ENCODE results near the gene UBASH3A. TPM values are rescaled to one million over a fixed set of nuclear protein-coding genes. Genes with fewer than 3 reads are reported as not detected.

UBASH3A gene
- total and polyA plus RNA-seq, 7 donors = 0.06 to 0.21 TPM; not detected in 5

DNA sequence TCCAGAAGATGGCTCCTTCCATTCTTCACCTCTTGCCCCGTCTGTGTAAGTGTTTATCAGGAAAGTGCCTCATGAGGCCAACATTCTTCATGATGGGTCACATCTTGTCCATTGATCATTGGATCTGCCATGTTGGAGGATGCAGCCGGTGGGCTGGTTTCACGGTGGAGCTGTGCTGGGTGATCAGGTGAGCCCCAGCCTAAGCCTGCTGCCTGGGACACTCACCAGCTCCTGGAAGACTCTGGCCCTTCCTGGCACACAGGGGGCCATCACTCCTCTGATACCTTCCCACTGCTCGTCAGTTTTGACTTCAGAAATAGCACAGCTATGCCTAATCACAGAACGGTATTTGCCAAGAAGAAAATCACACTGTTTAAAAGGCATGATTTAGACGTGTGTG is 38.3 kb downstream of the UBASH3A start:
- H3K27me3 ChIP-seq (ENCODE audit: insufficient read depth in 3 of 3, low read length in 2 of 3) = peaks cover 0 to 24% (median under 1%) of the 10 kb centered on the region in 3 donors
- no peak overlapping the region for H3K27ac ChIP-seq
- no peaks in the 10 kb centered on the region for H3K9me3 ChIP-seq
- intact Hi-C loops (cut with DNase I) = loop anchor here in 1 of 2 donors (10.0 kb wide), 1 partner anchor 297 kb away; no protein-coding TSS in a partner anchor
- H3K4me1 ChIP-seq = no peaks in the 10 kb centered on the region
- H3K36me3 ChIP-seq (ENCODE audit: insufficient read depth in 1 of 2, low read depth in 1 of 2) = no peaks in the 10 kb centered on the region
- ATAC-seq (no peak), DNase-seq (no peak)
- no peak overlapping the region for H3K4me3 ChIP-seq
- TF ChIP-seq, protein P1, sequence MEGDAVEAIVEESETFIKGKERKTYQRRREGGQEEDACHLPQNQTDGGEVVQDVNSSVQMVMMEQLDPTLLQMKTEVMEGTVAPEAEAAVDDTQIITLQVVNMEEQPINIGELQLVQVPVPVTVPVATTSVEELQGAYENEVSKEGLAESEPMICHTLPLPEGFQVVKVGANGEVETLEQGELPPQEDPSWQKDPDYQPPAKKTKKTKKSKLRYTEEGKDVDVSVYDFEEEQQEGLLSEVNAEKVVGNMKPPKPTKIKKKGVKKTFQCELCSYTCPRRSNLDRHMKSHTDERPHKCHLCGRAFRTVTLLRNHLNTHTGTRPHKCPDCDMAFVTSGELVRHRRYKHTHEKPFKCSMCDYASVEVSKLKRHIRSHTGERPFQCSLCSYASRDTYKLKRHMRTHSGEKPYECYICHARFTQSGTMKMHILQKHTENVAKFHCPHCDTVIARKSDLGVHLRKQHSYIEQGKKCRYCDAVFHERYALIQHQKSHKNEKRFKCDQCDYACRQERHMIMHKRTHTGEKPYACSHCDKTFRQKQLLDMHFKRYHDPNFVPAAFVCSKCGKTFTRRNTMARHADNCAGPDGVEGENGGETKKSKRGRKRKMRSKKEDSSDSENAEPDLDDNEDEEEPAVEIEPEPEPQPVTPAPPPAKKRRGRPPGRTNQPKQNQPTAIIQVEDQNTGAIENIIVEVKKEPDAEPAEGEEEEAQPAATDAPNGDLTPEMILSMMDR (IDR thresholded peaks at IDR 0.05) = no peak
- 70 to 81% (median 72%) methylated on average over 6 of the region's 6 CpGs for WGBS, 3 donors

DNA sequence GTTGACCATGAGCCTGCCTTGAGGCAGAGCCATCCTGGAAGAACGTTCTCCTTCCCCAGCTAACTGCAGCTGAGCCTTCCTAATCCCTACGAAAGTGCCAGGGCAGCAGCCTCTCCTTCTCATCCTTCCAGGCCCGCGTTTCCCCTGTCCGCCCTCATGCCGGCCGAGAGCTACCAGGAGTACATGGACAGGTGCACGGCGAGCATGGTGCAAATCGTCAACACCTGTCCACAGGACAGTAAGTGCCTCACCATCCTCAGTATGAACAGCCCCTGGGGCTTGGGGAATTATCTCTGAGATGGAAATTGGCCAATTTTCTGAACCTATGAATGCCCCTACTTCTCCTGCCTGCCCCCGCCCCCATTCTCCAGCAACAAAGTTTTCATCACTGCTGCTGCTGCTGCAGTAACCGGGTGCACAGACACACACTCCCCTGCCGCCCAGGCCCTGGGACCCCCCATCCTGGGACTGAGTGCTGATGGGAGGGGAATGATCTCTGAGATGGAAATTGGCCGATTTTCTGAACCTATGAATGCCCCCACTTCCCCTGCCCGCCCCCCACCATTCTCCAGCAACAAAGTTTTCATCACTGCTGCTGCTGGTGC is 39.6 kb downstream of the UBASH3A start:
- WGBS, 3 donors = 66 to 71% (median 68%) methylated on average over 15 of the region's 15 CpGs
- Histone ChIP-seq H3K4me1 (no peaks in the 10 kb centered on the region), H3K36me3 (ENCODE audit: insufficient read depth in 1 of 2, low read depth in 1 of 2) (no peaks in the 10 kb centered on the region), H3K9me3 (no peaks in the 10 kb centered on the region), H3K4me3 (no peak overlapping the region), H3K27ac (no peak overlapping the region), H3K27me3 (ENCODE audit: insufficient read depth in 3 of 3, low read length in 2 of 3) (peaks cover 0 to 19% (median 0%) of the 10 kb centered on the region in 3 donors)
- DNase-seq = no peak
- no peak for ATAC-seq
- TF ChIP-seq, protein P1 (IDR thresholded peaks at IDR 0.05) = no peak
- intact Hi-C loops (cut with DNase I) = loop anchor here in 1 of 2 donors (10.0 kb wide), 1 partner anchor 298 kb away; no protein-coding TSS in a partner anchor

DNA sequence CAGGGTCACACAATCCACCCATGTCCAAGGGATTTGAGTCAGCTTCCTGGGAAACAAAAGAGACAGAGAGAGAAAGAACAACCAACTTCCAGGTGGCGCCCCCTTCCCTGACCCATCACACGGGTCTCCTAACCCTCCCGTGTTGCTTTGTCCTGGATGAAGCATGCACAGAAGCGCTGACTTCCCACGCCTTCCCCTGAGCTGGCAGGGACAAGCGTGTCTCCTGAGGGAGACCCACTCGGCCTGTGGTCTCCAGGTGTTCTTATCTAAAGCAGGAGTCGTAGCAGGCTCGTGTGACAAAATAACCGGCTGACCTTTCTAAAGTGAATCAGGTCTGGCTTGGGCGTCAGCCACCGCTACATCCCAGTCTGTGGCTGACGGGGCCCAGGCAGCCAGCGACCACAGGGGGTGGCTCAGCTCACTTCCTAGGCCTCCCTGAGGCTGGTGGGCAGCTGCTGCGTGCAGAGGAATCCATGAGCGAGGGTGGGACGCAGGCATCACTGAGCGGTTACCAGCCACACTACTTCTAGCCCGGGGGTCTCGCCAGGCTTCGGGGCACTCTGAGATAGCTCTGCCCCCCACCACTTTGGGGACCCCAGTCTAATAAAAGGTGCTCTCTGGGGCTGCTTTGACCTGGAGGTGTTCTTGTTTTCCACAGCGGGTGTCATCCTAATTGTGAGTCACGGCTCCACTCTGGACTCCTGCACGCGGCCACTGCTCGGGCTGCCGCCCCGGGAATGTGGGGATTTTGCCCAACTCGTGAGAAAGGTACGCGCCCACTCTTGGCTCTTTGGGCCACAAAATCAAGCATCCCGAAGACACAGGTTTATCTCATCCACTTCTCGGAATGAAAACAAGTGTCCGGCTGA is 40.4 kb downstream of the UBASH3A start:
- H3K36me3 ChIP-seq (ENCODE audit: insufficient read depth in 1 of 2, low read depth in 1 of 2) = no peaks in the 10 kb centered on the region
- H3K27ac ChIP-seq = no peak overlapping the region
- no peaks in the 10 kb centered on the region for H3K4me1 ChIP-seq
- 71 to 73% (median 72%) methylated on average over 34 of the region's 34 CpGs for WGBS, 3 donors
- TF ChIP-seq, protein P1 (IDR thresholded peaks at IDR 0.05) = no peak
- DNase-seq = no peak
- H3K27me3 ChIP-seq (ENCODE audit: insufficient read depth in 3 of 3, low read length in 2 of 3) = peaks cover 0 to 19% (median 0%) of the 10 kb centered on the region in 3 donors
- H3K9me3 ChIP-seq = no peaks in the 10 kb centered on the region
- intact Hi-C loops (cut with DNase I) = loop anchor here in 1 of 2 donors (10.0 kb wide), 1 partner anchor 299 kb away; no protein-coding TSS in a partner anchor
- ATAC-seq = no peak
- no peak overlapping the region for H3K4me3 ChIP-seq

DNA sequence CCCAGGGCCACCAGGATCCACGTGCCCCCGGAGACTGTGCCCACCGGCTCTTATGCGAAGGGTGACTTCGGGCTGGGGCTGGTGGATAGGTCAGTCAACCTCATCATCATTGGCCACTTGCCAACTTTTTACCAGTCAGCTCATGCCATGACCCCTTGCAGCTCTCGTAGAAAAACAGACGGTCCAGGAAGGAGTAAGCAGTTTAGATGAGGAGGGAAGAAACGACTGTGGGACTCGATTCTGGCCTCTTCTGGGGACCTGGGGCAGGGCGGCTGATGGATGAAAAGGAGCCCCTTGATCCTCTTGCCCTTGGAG is 41.0 kb downstream of the UBASH3A start:
- Histone ChIP-seq H3K36me3 (ENCODE audit: insufficient read depth in 1 of 2, low read depth in 1 of 2) (no peaks in the 10 kb centered on the region), H3K27ac (no peak overlapping the region), H3K9me3 (no peaks in the 10 kb centered on the region), H3K4me1 (no peaks in the 10 kb centered on the region), H3K4me3 (no peak overlapping the region), H3K27me3 (ENCODE audit: insufficient read depth in 3 of 3, low read length in 2 of 3) (peaks cover 0 to 19% (median 0%) of the 10 kb centered on the region in 3 donors)
- 77 to 82% (median 78%) methylated on average over 10 of the region's 10 CpGs for WGBS, 3 donors
- DNase-seq (no peak), ATAC-seq (no peak)
- intact Hi-C loops (cut with DNase I) = loop anchor here in 1 of 2 donors (10.0 kb wide), 1 partner anchor 300 kb away; no protein-coding TSS in a partner anchor
- TF ChIP-seq, protein P1 (IDR thresholded peaks at IDR 0.05) = no peak
